HG03460 (cell line): ENCODE data around the gene MYF6.
"Not testable (repeated sequence)": the region's sequence is repeated elsewhere in the genome, so short reads cannot be mapped to it uniquely, and the experiment has no call there.

Experiments used
- ATAC-seq: cut with Tn5 transposase; IDR thresholded peaks from one replicate; pipeline ENCODE4 v1.9.1; 2021; ENCODE audit not compliant: unreplicated experiment

The MYF6 gene

DNA sequence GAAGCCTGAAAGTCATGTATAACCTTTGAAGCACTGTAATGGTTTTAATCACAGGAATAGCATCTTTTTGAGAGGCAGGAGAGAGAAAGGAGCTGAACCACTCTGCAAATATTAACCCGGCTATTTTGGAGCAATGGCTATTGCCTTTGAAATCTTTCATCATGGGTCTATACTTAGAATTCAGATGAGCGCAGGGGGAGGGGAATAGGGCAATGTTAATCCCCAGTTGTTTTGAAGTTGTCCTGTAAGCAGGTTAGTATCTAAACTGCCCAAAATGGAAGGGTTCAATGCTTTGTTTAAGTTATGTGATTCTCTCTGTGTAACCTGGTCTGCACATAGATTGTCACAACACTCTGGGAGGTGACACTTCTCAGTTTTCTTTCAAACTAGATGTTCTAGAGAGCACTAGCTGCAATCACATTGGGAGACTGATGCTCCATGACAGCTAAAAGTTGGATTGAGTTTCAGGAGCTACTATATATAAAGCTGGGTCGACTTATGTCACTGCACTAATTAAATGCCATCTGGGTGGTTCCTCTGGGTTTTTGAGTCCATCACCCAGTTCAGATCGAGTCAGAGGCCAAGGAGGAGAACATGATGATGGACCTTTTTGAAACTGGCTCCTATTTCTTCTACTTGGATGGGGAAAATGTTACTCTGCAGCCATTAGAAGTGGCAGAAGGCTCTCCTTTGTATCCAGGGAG, at the start of gene MYF6:
MYF6 (plus strand) TSS at position 509 of the 704 bp plus-strand sequence; CDS start at position 595, 86 bp downstream.
- ATAC-seq: no peak

DNA sequence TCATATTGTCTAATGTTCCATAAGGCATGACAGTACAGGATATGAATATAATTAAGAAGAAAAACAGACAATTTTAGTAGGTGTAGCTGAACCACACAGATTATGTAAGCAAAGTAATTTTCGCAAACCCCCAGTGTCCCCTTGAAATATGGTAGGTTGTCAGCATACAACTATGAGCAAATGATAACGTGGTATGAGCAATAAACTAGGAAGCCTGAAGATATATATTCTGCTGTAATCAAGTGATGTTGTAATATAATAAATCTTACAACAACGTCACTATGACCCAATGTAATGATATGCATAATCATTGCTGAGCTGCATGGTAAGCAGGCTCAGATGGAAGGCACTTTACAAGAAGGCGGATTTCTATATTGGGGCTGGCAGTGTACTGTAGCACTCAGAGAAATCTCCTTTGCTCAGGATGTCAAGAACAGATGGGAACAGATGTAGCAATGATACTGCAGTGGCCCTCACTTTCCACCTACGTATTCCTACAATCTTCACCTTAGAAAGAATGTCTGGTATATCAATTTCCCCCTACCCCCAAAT, 47.8 kb upstream of the MYF6 start:
- ATAC-seq: no peak

DNA sequence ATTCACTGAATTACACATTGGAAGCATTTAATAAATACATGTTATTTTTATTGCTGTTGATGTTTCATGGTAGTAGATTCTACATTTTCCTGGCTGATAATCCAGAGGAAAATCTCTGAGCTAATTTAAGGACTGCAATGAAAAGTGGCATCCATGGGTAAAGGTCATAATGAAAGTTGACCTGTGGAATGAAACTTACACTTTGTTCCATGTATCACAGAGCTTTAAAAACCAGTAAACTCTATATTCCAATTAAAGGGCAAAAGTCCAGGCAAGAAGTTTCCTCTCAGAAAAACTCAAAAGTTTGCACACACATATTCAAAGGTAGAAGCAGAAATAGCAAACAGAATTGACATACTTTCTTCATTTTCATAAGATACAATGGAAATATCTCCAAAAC, 44.8 kb upstream of the MYF6 start:
- no peak for ATAC-seq

DNA sequence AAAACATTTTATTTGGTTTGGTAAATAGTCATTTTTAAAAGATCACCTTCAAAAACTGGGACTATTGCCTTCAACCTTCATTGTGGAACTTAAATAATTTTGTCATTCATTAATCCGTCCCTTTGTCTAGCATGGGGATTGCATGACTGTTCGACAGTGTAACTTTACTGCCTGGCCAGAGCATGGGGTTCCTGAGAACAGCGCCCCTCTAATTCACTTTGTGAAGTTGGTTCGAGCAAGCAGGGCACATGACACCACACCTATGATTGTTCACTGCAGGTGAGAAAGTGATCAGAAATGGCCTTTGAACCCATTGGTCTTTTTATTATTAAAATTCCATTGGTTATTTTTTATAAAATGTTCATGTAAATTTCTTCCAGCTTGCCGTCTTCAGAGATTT, 37.2 kb upstream of the MYF6 start:
- no peak for ATAC-seq

DNA sequence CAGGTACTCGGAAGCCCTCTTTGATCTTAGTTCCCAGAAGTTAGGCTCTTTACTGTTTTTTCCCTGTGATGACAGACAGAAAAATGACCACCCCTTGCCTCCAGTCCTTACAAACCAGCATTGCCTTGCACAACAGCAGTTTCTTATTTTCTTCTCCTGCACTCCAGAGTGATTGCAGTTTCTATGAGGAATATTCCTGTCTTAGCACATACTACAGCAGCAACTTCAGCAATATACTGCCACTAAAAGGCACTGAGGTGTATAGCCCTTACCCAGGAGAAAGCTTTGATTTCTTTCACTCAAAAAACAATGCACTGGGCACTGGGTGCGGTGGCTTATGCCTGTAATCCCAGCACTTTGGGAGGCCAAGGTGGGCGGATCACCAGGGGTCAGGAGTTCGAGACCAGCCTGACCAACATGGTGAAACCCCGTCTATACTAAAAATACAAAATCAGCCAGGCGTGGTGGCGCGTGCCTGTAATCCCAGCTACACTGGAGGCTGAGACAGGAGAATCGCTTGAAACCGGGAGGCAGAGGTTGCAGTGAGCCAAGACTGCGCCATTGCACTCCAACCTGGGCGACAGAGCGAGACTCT, 31.3 kb upstream of the MYF6 start:
- ATAC-seq: not testable (repeated sequence)

DNA sequence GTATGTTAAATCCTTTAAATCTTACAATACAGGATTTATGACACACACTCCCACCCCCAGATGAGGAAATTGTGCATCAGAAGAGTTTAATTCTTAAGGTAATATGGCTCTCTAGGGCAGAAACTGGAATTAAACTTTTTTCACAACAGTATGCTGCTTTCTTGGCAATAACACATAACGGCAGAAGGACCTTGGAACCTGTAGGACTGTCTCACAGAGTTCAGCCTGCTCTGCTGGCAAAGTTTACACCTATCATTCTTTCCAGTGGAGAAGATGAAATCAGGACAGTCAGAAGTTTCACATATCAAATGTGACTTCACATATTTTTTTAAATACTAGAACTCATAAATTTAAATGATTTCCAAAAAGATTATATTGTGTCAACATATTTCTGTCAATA, 30.6 kb upstream of the MYF6 start:
- ATAC-seq: no peak

DNA sequence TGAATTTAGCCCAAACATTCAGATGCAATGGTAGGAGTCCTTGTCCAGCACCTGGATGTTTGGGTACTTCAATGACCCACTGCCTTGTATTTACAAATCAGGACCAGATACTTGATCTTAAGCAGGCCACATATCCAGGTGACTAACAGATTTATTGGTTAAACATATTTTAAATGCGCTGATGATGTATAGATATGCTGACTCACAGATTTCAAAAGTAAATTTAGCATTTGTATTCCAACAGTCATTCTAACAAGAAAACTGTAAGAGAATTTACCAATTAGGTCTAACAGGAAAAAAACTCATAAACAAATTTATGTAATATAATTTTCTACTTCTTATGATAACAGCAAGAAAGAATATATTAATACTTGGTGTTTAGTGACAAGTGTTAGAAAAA, 29.4 kb upstream of the MYF6 start:
- no peak for ATAC-seq

DNA sequence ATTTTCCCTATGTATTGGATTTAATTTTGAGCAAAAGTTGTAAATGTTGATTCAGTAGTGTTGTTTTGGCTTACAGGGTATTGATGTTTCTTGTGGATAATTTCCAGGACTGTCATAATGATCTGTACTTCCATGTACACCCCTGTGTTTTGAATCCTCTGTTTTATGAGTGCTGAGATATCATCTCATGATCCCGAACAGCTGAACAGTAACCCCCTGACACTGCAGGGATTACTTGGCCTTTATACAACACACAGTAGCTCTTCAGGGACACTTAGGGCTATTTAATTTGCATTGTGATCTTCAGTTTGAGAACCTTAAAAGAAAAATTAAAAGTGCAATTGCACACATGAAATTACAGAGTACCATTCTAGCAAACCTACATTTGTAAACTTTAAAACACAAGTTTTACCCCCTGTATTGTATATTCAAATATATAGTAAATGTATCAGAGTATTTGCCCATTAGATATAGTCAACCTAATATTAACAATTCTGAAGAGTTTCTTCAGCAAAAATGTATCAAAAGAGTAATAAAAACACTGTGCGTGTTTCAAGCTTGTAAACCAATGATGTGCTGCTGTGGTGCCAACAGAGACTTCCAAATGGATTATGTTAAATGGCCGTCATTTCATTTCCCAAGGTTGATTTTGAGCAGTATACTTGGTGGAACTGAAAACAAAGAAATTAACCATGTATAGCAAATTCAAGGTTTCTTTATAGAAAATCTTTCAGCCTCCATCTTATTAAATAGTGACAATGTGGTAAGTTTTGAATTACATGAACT, 27.9 kb upstream of the MYF6 start:
- ATAC-seq: no peak

DNA sequence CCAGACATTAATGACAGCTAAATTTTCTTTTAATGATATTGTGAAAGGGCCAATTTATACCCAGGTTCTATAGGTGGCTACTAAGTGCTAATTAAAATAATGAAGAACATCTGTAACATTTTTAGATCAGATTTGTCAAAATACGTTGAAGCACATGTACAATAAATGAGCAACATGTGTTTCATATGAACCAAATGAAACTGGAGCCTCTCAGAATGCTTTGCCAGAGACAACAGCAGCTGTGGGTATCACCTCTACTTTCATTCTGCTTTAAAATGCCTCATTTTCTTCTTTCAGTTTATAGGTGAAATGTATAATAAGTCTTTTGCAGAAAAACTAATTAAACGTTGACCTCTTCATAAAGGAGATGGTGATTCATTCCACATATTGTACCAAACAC, 26.1 kb upstream of the MYF6 start:
- ATAC-seq: no peak

DNA sequence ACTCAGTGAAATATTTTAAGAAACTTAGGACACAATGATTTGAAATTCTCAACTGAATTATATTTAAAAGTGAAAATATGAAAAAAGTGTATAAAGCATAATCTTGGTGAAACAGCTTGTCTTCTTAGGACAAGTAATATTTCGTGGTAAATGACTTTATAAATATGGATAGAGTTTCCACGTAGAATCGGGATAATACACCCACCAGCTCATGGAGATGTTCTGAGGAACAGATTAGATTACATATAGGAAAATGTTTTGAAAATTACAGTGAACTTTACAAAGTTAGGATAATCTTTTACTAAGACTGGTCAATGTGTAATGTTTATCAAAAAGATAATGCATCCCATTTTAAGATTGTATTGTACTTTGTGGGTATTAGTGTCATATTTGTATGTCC, 25.6 kb upstream of the MYF6 start:
- no peak for ATAC-seq

DNA sequence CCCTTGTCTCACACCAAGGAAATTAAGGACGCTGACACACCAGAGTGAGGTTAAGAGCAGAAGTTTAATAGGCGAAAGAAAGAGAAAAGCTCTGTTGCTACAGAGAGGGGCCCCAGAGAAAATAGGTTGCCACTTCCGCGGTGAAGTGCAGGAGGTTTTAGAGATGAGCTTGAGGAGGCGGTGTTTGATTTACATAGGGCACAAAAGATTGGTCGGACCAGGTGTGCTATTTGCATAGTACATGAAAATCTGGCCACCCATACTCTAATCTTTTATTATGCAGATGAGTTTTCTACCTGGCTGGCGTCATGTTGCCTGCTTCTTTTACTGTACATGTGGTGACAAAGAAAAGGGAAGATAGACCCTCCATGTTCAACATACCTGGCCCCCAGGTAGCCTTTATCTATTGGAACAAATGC, 23.3 kb upstream of the MYF6 start:
- no peak for ATAC-seq

DNA sequence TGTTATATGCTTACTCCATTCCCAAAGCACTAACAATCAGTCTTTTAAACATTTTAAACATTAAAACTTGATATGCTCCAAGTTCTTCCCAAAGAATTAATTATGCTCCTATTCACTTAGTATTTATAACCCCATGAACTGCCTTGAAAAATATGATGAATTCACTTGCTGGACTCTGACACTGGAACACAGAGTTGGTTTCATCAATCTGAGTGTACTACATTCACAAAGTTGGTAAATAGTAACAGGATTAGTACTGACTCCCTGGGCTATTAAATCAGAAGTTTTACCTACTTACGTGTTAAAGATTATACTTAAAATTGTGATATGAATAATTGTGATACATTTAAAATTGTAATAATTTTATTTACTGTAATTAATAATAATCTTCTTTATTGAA, 17.3 kb upstream of the MYF6 start:
- ATAC-seq: no peak

DNA sequence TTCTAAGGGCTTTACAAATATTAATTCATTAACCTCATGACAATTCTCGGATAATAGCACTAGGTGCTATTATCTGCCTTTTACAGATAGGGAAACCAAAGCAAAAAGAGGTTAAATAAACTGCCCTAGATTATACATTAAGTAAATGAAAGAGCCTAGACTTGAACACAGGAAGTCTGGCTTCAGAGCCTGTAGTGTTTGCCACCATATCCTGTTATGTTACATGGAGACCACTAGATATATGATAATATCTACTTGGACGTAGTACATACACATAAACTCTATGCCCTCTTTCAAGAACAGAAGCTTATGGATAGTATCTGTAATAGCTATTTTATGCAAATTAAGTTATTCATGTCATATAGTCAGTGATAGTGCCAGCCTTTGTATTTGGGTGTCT, 16.9 kb upstream of the MYF6 start:
- no peak for ATAC-seq

DNA sequence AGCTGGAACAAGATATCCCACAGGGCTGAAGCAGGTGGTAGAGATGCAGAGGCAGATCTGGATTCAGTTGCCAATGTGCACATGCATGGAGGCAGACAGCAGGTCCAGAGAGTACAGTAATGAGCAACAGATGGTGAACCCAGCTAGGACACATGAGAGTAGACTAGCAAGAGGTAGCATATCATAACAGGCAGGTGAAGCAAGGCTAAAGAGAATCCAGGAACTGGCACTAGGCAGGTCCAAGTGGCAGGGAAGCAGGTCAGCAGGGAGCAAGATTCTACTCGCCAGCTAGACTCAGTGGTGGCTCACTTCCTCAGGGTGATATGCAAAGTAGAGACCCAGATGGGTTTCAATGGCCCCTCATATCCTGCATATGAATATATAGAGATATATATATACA, 15.3 kb upstream of the MYF6 start:
- no peak for ATAC-seq

DNA sequence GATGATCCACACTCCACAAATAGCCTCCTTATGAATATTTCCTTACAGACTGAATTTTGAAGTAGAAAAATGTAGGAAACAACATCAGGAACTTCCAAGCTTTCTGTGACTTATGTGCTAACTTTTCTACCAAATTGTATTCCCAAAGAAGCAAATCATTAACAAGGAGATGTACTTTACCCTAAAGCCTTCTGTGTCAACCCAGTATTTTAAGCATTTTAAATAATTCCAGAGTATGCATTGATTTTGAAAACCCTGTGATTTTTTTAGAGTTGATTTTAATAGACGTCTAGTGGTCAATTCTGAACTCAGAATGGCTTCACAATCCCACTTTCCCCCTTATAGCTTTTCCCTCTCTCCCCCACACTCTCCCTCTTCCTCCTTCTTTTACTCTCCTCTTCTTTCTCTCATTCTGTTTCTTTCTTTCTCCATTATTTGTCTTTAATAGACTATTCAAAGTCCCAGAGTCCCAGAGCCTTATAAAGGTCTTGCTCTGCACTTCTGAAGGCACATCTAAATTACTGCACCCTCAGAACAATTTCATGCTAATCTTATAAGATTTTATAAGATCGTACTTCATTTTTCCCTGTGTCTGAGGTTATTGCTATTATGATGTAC, 10.1 kb upstream of the MYF6 start:
- ATAC-seq: no peak

DNA sequence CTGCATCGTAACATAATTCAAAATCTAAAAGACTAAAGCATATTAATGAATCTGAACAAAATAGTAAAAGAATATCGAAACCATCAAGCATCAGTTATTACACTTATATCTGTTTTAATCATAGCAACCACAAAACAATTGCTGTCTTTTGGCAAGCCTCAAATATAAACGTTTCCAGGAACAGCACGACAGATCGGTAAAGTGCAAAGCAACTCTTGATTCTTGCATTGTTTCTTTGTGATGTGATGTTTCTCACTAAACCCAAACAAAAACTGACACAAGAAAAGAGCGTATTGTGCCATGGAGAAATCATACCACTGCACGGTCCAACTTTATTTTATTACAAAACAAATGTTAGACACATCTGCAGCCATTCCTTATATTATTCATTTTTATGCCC, 9.2 kb upstream of the MYF6 start:
- ATAC-seq: no peak

DNA sequence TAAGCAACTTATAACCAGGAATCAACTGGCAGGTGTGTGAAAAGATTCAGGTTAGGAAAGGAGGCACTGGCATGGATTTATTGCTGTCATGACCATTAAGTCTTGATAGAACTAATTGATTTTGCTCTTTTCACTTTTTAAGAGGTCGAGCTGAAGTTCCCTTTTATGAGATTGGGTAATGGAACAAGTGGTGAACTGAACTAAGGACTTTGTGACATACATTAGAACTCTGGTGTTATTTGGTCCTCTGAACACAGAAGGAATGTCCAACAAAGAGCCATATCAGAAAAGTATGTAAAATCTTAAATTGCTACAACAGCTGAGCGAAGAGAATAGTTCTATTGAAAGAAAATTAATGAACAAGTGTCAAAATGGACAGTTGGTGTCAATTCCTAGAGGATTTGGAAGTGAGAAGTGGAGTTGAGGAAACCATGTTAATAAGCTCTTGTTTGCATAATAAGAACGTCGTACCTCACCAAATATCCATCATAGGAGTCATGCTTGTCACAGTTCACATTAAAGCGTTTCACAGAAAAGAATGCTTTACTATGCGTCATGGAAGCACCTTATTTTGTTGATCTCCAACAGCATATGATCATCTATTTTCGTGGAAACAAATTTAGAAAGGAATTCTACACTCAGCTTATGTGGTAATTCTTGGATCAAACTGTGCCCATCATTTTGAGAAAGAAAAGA, 8.4 kb upstream of the MYF6 start:
- ATAC-seq: no peak

DNA sequence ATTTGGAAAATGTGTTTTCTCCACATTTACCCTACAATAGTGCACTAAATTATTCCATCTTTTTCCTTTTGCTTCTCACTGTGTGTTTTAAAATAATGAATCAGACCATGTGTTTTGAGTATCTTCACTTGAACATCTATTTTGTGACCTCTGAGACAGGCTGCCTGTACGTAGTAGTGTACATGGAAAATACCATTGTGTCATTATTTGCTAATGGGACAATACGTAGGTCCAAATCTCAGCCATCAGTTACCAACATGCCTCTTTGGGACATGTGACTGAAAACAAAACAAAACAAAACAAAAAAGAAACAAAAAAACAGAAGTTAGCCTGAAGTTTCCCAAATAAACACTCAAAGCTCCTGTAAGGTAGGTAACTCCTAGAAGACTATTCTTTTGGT, 7.1 kb upstream of the MYF6 start:
- ATAC-seq: no peak

DNA sequence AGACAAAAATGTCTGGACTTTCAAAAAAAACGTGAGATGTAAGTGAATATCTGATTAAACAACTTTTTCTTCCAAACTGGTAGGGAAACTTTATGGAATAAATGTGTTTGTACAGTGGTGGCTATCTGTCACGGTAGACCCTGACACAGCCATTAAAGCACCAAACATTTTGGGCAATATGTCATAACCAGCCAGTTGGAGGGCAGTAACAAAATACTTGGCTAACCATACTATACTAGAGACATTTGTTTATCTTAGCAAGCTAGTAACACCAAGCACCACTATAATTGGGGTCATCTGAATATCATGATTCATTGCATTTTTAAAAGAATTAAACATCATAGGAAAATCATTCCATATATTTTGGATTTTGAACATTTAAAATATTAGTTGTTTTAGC, 6.0 kb upstream of the MYF6 start:
- no peak for ATAC-seq

DNA sequence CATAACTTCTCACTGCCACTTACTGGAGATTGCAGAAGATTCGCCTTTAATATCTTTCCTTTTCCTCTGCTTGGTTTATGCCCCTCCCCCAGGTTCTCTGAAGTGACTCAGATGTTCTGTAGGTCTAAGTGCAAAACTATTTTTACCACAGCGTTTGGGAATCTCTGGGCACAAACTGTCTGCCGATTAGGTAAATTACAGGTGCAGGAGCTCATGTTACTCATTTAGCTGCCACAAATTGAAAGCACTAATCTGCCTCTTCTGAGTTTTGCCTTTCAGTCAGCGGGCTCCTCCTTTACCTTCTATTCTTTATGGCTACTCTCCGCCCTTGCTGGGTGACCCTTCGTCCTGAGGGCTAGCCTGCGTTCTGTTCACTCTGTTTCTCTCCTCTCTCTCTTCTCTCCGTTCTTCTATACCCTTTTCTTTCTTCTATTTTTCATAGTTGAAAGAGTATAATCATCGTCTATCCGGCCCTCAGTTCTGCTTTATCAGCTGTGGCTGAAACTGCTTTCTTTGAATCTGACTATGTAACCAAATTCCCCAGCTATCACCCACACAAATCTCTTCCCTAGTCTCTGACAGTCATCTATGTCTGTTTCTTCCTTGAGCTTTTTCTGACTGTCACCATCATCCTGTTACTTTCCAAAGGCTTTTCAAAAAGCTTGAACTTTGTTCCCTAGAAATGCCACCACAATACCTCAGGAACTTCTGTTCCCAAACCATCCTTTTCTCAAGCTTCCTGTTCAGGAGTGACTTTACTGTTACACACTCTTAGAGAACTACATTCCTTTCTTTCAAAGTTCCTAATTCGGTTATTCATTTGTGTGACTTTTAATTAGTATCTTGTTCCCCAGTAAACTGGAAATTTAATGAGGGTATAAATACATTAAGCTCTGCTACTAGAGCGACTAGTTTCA, 4.3 kb upstream of the MYF6 start:
- ATAC-seq: peak; percentile 61
